Peyer's patch (tissue), 4 donors: ENCODE results near the gene CNTNAP2.

Experiments used
- POLR2A ChIP-seq, 2 donors: fragments of 450-650 bp; IDR thresholded peaks; one replicate each; pipeline ENCODE4 v1.5.1; 2017; ENCODE audit warnings: antibody characterized with exemption in 2 of 2, mild to moderate bottlenecking in 2 of 2, moderate library complexity in 2 of 2
- TF ChIP-seq, protein P1 (sequence below), 6 experiments: fragments of 450-650 bp in 4 of 6; fragments of 200-600 bp in 2 of 6; sonication (generic) in 1 of 6; IDR thresholded peaks; one replicate each; pipeline ENCODE4 v1.5.1; 2017 to 2019; ENCODE audit warnings: antibody characterized with exemption in 6 of 6, mild to moderate bottlenecking in 3 of 6, moderate library complexity in 1 of 6

GRCh38 chr7:147145194-147145593 is 1028.6 kb downstream of the CNTNAP2 start:
- TF ChIP-seq, protein P1, sequence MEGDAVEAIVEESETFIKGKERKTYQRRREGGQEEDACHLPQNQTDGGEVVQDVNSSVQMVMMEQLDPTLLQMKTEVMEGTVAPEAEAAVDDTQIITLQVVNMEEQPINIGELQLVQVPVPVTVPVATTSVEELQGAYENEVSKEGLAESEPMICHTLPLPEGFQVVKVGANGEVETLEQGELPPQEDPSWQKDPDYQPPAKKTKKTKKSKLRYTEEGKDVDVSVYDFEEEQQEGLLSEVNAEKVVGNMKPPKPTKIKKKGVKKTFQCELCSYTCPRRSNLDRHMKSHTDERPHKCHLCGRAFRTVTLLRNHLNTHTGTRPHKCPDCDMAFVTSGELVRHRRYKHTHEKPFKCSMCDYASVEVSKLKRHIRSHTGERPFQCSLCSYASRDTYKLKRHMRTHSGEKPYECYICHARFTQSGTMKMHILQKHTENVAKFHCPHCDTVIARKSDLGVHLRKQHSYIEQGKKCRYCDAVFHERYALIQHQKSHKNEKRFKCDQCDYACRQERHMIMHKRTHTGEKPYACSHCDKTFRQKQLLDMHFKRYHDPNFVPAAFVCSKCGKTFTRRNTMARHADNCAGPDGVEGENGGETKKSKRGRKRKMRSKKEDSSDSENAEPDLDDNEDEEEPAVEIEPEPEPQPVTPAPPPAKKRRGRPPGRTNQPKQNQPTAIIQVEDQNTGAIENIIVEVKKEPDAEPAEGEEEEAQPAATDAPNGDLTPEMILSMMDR (IDR thresholded peaks at IDR 0.05), result no peak
- no peak for TF ChIP-seq POLR2A (IDR thresholded peaks at IDR 0.05)
